Liver (tissue), 3 donors: ENCODE results near the gene AGAP5.
"Not testable (repeated sequence)": the region's sequence is repeated elsewhere in the genome, so short reads cannot be mapped to it uniquely, and the experiment has no call there.

Source experiments
- CTCF ChIP-seq: fragments of 150-350 bp; IDR thresholded peaks from 2 replicates; pipeline ENCODE4 v1.5.1; 2017; ENCODE audit warnings: improper control_type of control experiment, low read depth, low read length; ENCODE audit not compliant: missing input control
- FOXA1 ChIP-seq: IDR thresholded peaks from 2 replicates; pipeline ENCODE4 v1.6.1; 2016; ENCODE audit warnings: antibody characterized with exemption
- RAD21 ChIP-seq, 2 donors: IDR thresholded peaks; 2 replicates each; pipeline ENCODE4 v1.6.1; 2016; ENCODE audit warnings: antibody characterized with exemption in 2 of 2, mild to moderate bottlenecking in 2 of 2
- TAF1 ChIP-seq: conservative IDR thresholded peaks from 2 replicates; pipeline ENCODE4 v1.6.1; 2016; ENCODE audit warnings: antibody characterized with exemption, mild to moderate bottlenecking
- TF ChIP-seq, protein P1 (sequence below): IDR thresholded peaks from 2 replicates; pipeline ENCODE4 v1.6.1; 2016; ENCODE audit warnings: antibody characterized with exemption
- donor health status: healthy.
- donor health status: healthy.

DNA sequence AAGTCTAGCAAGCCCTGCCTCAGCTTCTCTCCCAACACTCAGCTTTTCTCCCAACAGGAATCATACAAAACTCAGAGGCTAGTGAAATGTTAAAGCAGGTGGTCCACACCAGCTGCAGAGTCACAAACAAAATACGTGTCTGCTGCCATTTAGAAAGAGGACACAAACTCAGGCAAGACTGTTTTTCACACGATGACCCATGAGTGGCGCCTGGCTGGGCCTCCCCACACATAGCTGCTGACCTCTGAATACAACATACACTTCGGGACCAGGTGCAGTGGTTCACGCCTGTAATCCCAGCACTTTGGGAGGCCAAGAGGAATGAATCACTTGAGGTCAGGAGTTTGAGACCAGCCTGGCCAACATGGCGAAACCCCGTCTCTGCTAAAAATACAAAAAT, 35.2 kb downstream of the AGAP5 start:
- not testable (repeated sequence) for TF ChIP-seq CTCF; TAF1; RAD21 (IDR thresholded peaks at IDR 0.05); FOXA1
- TF ChIP-seq, protein P1, sequence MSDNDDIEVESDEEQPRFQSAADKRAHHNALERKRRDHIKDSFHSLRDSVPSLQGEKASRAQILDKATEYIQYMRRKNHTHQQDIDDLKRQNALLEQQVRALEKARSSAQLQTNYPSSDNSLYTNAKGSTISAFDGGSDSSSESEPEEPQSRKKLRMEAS: not testable (repeated sequence)
